Stimulated activated CD4-positive, alpha-beta T cell treated with anti-CD3 and anti-CD28 coated beads, Interleukin-15, amount 100 ng/mL, for 24 hours (primary cell): ENCODE data around the gene ZFP92.

ENCODE experiments used
- DNase-seq: peaks from one replicate; pipeline ENCODE4 v3.0.0-alpha.2; 2020

Gene ZFP92

DNA sequence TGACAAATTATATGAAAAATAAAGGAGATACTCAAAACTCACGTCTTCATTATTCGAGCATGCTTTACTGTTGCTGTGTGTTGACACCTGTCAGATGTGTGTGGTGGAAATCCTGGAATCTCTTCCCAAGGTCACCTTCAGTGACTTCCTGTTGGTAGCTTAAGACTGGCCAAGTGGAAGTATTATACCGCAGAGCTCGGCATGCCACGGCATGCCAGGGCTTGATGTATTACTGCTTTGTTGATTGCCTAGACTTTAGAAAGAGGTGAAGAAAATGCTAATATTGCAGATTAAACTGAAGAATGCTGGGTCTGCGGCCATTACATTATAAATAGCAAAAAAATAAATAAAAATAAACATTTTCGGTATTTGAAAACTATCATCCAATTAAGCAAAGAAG is 30.0 kb downstream of the ZFP92 start:
- DNase-seq: no peak

DNA sequence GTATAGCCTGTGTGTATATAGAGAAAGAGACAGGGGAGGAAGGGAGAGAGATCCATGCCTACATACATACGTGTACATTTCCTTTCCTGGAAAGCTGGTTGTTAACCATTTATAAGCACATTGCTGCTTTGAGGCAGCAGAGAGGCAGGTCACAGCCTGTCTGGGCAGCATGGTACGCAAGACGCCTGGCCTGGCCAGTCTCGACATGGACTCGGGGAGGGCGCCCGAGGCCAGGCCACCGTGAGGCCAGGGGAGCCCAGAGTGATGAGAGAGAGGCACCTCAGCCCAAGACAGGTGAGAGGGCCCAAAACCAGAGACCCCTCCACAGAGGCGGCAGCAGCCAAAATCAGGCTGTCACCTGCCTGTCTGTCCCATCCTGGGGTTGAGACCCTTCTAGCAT is 30.7 kb downstream of the ZFP92 start:
- no peak for DNase-seq

DNA sequence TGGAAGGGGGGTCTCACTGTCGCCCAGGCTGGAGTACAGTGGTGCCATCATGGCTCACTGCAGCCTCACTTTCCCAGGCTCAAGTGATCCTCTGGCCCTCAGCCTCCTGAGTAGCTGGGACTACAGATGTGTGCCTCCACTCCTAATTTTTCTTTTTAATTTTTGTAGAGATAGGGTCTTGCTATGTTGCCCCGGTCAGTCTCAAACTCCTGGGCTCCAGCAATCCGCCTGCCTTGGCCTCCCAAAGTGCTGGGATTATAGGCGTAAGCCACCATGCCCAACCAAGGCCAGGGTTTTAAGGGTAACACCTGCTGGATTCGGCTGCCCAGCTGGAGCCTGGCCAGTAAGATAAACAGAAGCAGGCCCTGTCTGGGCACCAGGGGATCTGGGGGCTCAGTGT is 31.2 kb downstream of the ZFP92 start:
- no peak for DNase-seq

DNA sequence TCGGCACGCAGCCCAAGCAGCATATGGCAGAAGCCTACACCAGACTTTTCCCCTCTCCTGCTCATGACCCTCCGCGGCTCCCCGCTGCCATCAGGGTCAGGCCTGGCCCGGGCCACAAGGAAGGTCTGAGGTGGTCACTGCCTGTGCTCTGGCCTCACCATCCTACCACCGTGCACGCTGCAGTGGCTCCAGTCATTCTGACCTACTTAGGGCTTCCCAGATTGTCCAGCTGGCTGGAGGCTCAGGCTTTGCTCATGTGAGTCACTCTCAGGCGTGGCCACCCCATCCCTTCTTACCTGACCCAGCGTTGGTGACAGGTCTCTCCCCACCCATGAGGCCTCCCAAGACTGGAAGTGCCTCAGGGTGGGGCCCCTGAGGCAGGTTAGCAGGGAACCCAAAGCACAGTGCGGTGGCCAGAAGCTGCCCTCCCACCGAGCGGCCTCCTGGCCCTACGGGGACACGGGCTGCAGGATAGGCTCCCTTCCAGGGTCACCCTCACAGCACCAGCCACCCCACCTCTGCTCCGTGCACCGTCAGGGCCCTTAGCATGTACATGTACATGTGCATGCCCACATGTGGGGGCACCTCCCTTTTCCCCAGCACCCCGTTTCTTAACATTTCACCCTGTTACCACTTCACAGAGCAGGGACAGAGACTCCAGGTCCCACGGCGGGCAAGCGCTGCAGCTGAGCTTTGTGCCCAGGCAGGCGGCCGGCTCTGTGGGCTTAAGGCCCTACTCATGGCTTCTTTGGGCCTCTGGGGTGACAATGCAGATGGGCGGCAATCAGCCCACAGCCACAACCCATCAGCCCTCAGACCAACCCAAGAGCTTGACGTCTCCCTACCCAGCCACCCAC is 32.4 kb downstream of the ZFP92 start:
- no peak for DNase-seq

DNA sequence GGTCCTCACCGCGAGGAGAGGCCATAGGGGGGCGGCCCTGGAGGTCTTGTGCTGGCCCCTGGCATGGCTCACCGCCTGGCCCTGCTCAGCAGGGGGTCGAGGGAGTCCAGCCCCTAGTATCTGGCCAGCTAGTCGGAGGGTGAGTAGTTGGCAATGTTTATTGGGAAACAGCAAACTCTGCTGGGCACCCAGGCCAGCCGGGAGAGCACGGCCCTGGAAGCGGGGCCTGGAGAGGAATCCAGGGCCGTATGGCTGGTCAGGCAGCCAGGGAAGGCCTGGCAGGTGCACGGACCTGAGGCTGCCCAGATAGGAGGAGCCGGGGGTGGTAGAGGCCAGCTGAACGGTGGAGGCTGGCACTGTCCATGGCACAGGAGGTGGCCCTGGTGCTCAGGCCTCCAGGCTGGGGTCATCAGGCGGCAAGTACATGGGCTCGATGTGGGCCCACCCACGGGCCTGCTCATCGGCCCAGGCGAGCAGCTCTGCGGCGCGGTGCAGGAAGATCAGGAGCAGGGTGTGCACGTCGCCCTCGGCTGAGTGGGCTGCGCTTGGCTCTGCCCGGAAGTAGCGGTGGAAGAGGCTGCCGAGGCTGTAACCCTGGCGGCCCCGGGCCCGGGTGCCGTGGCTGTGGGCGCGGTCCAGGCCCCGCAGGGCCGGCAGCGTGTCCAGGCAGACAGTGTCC is 33.2 kb downstream of the ZFP92 start:
- DNase-seq: no peak

DNA sequence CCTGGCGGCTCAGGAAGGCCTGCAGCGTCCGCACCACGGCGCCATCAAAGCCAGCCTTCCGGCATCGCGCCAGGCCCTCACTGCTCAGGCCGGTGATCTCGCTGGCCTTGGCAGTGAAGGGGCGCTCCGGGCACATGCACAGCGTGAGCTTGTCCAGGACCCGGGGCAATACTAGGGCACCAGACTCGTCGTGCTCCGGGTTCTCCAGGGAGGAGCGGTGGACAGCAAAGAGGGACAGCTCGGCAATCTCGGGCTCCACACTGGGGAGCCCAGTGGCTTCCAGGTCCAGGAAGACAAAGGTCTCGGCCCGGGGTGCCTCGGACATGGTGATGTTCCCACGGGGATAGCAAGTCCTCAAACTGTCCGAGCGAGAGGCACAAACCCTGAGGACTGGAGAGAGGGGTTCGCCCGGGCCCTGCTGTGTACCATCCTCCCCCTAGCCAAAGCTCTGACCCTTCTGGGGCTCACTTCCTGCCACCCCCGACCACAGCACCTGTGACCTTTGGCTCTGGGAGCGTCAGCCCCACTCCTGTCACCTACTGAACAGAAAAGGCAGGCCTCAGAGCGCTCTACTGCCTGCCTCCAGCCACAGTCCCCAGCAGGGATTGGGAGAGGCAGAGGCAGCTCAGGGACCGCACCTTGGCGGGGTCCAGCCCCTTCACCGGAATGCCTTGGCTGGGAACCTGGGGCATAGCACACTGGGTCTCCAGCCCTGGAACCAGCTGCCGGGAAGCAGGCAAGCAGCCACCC is 34.0 kb downstream of the ZFP92 start:
- DNase-seq: no peak

DNA sequence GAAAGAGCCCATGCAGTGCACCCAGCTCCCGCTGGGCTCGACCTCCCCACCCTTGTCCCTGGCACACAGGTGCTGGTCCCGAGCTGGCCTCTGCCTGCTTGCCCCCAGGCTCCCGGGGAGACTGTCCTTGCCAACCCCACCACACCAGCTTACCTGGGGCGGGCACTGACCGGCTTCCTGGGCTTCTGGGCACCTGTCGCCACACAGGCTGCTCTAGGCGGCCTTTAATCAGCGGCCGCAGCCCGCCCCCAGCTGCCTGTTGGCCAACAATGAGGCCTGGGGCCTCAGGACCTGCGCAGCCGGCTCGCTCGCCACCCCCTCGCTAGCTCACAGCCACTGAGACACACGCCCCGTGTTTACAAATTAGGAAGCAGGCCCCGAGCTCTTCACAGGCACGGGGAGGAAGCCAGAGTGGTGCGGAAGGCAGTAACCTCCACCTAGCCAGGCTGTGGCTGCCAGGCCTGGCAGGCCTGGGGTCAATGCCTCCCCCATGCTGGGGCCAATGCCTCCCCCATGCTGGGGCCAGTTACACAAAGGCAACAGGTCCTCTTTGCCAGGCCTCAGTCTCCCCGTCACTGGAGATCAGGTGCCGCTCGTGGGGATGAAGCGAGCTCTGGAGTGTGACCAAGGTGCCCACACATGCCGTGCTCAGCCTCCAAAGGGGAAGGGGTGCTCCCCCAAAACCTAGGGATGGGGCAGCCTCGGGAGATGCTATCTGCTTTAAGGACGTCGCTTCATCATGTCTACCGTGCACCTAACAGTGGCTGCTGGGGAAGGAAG is 34.8 kb downstream of the ZFP92 start, which contains the start of gene TREX2:
TREX2 (minus strand) TSS at position 201 of the 780 bp plus-strand sequence. CDS start 626 bp downstream, outside the sequence.
- no peak for DNase-seq

DNA sequence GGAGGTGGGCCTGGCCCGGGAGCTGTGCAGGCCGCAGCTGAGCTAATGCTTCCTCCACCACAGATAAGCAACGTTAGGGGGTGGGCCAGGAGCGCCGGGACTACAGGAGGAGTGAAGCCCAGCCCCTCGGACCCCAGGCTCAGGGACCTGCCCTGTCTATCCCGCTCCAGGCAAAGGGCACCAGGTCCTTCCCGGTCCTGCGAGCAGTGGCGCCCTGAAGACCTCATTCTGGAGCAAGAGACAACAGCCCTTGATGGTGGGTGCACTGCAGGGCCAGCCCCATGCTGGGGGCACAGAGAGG is 35.3 kb downstream of the ZFP92 start:
- DNase-seq: no peak

DNA sequence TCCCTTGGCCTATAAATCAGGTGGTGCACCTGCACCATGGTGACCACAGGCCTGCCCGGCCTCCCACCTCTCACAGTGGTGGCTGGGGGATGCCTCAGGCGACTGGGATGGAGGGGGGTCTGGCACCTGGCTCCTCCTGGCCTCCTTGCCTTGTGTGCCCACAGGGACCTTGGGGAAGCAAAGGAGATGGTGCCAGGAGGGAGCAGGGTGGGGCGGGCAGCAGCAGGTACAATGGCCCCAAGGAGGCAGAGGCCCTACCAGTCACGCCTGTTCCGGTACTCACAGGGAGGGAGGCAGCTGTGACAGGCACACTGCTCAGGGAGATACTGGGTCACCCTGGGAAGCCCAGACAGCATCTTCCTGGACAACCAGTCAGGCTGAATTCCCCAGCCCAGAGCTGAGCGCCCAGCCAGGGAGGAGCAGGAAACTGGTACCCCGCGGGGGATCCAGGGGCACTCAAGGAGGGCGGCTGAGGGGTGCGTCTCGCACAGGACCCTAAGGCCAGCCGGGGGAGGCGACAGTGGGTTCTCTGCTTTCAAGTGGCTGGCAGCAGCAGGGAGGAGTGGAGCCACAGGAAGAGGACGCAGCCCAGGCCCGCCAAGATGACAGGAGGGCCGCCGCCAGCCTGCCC is 35.8 kb downstream of the ZFP92 start:
- DNase-seq: no peak

DNA sequence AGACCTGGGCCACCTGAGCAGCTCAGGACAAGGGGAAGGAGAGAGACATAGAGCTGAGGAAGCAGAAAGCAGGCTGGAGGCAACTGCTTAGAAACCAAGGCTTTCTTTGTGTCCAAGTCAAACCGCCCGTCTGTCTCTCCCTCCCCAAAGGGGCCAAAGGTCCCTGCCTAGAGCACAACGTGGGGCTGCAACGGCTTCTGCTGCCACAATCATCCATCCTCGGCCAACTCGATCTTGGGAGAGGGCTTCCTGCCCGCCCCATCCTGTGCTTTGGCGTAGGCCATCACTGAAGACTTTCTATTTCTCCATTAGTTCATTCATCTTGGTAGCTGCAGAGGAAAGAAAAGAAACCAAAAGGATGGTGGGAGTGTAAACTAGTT is 36.3 kb downstream of the ZFP92 start:
- no peak for DNase-seq

DNA sequence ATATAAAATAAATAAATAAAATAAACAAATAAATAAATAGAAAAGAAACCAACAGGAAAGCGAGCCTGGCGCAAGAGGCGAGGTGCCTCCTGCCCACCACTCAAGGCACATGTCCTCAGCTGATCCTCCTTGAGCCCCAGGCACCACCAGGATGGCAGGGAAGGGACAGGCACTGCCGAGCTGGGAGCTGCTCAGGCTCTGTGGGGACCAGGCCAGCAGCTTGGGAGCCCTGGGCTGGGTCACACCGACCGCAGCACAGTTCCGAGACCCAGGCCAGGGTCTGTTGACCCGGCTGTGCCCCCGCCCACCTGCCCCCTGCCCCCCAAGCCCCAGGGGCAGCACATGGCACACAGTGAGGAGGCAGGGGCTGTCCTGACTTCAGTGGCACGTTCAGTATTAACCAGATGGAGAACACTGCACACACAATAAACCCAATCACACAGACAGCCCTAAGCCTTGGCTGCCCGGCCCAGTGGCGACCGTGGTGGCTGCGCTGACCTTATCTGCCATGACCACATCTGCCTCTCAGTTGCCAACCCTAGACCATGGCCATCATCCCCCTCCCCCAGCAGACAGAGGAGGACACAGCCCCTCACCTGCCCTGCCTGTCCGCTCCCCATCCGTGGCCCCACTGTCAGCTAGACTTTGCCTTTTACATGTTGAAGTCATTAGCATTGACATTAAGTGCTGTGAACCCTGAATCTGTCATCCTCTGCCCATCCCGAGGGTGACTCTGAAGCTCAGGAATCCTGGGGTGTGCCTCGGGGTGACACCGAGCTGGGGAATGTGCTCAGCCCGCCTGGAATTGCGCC is 37.5 kb downstream of the ZFP92 start:
- DNase-seq: no peak

DNA sequence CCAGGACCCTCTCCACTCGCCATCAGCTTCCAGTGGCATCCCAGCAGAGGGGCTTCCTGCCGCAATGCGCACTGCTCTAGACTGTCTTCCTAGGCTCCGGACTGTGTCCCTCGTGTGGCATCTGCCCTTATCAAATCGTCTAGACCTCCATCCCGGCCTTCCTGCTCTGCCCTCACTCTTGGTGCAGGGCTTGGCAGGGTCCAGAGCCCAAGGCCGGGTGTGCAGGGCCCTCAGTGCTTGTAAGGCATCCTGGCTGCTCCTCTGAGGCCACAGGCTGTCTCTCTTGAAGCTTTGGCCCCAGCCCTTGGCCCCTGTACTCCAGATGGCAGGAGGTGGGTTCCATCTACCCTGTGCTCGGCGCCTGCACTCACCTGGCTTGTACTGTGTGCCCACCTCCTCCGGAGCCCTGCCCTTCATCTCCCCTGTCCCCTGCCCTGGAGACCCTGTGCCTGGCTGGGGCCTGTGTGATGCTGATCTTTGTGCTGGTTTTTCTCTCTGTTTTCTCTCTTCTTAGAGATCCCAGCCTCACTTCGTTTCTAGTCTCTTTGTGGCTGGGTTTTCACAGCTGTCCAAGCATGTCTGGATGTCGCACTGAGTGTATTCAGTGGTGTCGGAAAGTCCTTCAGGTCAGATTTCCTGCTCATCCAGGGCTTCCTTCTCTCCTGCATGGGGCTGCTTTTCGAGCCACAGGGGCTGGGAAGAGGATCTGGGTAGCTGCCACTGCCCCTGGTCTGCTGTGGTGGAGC is 38.3 kb downstream of the ZFP92 start:
- no peak for DNase-seq

DNA sequence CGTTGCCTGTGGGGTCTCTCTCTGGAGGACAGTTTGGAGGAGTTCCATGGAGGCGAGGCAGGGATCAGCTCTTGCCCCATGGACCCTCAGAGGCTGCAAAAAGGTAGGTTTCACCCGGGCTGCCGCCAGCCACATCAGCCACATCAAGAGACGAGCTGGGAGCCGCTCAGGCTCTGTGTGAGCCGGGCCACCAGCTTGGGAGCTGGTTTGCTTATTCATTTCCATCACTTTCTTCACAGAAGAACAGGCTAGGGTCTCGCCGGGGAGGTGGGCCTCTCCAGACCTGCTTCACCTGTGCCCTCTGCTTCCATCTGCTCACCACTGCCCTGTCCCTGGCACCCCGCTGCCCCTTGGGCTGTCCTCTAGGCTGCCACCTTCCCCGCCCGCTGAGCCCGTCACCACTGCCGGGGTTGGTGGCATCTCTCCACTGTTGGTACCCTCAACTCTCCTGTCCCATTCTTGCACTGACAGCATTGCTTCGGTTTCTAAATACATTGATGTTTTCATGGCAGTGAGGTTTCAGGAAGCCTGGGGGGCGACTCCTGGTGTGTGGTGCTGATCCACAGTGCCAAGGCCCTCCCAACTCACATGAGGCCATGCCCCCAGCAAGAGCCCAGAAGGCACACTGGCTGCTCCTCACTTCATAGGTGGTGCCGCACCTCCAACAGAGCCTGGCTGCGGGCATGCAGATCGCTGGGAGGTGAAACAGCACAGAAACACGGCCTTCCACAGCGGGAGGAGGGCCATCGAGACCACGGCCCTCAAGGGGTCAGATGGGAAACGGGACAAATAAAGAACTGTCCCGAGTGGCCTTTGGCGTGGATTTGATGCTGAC is 39.1 kb downstream of the ZFP92 start:
- no peak for DNase-seq

DNA sequence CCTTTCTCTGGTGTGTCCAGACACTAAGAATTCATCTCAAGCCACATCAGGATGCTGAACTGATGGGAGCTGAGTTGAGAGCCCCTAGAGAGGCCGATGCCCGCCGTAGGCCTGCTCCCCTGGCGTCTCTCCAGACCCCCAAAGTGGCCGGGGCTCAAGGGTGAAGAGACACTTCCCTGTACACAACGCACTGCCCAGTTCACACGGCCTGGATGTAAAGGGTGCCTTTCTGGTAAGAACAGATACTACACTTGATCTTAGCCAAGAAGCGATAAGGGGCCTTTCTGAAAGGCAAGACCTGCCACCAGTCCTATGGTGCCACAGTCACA is 39.6 kb downstream of the ZFP92 start:
- DNase-seq: no peak

DNA sequence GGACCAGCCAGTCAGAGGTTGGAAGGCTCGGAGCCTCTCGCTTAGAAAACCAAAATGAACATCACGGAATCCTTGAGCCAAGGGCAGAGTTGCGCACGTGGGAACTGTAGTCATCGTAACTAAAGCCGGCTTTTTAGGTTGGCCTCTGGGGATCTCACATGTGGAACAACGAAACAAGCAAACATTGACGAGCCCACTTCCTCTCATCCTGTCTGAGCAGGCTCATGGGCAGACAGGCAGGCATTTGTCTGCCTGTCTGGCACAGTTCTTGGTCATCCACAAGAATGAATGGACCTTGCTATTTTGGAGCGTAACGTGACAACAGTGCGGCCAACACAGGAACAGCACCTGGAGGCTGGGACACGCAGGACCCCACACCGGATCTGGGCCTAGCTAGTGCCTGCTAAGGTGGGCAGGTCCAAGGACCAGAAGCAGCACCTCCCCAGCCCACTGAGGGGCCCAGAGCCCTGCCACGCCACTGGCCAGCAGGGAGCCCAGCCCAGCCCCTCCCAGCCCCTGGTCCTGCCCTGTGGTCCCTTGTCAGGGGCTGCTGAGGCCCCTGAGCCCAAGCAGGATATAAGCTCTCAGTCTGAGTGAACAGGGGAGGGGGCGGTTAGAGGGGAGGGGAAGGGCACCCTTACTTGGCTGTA is 43.8 kb downstream of the ZFP92 start:
- DNase-seq: no peak

DNA sequence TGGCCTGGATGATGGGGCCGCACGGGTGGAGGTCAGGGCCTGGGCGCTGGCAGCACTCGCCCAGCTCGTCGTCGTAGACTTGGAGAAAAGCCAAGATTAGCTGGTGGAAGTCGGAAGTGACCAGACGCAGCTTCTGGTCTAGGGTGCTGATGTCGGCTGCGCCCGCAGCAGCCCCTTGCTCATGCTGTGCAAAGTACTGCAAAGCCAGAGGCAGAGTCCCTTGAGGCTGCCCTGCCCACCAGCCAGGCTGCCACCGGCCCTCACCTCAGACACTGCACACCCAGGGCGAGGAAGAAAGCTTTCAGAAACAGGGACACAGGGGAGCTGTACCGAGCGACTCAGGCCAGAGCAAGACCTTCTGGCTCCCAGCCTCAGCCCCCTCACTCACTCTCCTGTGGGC is 44.3 kb downstream of the ZFP92 start:
- no peak for DNase-seq

DNA sequence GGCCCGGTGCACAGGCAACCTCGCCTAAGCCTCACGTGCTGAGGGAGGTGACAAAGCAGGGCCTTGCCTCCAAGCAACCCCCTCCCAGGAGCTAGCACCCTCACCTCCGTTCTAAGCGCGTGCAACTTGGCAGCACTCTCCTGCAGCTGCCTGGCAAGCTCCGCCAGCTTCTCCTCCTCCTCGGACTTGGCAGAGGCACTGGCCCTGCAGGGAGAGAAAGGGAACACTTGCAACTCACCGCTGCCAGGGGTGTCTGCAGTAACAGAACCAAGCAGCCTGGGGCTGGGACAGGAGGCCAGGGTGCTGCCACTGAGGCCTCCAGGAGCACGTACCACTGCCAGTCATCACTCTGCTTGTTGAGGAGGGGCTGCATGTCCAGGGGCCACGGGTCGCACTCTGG is 44.9 kb downstream of the ZFP92 start:
- no peak for DNase-seq

DNA sequence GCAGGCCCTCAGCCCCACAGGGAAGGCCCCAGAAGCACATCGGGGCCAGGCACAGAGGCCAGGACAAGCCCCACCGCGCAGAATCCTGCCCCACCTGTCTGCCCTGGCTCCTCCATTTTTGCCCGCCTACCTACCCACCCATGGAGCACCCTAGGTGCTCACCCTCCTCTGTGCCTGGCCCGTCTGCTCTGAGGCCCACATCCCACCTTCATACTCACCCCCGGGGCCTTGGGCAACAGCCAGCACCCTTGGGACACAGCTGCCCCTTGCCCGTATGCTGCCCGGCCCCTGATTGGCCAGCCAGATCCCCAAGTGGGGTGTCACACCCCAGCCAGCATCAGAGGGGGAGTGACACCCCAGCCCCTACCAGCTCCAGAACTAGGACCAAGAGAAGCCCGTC is 45.4 kb downstream of the ZFP92 start:
- no peak for DNase-seq

DNA sequence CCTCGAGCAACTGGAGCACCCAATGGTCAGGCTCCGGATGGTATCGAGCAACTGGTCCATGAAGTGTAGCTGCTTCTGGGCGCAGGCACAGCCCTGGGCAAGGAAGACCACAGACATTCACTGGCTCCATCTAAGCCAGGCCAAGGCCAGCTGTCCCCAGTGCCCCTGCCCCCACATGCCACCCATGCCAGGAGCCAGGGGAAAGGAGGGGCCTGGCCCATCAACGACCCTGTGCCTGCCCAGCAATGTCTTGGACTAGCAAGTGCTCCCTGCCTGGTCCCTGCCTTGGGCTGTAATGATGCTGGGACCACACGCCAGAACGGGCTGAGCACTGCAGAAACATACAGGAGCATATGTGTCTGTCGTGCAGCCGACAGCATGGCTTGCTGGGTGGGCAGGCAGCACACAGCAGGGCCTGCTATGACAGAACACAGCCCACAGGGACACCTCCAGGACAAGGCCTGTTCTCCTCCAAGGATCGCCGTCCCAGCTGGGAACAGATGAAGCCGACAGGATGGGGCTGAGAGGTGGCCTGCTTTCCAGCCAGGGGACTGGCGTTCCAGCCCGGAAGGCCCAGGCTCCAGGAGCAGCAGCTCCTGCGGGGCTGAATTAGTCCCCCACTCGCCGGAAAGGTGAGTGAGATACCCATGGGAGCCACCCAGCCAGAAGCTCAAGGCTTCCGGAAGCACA is 46.0 kb downstream of the ZFP92 start:
- no peak for DNase-seq
